Dedifferentiated amniotic fluid mesenchymal stem cell (primary cell): Measurements from ENCODE around the gene RGS11.

Experiments
- DNase-seq: peaks from one replicate; pipeline ENCODE4 v3.0.0-alpha.2; 2016; ENCODE audit errors: extremely low spot score

Gene RGS11

GRCh38 chr16:296806-297510, 21.2 kb upstream of the RGS11 start:
- DNase-seq, result no peak

- no peak for DNase-seq
Observed at GRCh38 chr16:296276-296675, 20.5 kb upstream of the RGS11 start.

DNA sequence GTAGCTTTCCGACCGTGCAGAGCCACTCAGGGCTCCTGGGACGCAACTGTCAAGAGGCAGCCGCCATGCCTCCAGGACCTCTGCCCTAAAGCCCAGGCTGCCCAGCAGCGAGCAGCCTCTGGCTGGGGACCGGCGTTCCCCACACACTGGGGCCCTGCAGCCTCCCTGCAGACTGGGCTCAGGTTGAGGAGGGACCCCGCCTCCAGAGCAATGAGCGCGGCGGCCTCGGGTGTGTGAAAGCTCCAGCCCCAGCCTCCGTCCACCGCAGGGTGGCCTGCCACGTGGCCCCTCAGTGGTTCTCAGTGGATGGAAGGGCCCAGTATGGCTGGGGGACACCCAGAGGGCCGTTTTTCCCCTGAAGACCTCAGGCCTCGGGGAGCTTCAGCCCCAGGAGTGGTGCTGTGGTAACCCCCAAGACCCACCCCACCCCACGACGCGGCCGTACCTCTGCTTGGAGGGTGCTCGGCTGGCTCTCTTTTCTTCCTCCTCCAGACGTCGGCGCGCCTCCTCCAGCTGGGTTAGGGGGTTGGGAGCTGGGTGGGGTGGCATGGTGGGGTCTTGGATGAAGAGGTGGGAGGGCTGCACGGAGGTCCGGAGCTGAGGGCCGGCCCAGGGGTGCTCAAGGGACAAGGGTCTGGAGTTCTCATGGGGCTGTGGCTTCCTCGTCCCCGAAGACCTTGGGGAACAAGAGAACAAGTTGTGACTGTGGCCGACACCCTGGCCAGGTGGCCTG, 17.5 kb upstream of the RGS11 start:
- no peak for DNase-seq

DNA sequence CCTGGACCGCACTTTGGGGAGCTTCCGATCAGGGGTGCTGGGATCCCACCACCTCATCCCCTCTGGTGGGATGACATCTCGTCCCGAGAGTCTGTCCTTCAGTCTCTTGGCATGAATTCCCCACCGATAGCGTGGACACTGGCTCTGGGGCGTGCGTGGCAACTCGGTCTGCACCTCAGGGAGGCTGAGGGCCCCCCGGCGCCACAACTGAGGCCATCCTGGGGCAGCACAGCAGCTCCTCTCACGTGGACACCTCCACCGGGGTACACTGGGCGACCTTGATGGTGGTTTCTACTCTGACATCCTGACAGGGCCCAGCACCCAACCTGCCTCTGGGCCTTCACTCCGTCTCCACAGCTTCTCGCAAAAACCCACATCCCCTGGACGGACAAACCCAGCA, 15.8 kb upstream of the RGS11 start:
- DNase-seq, result no peak

DNA sequence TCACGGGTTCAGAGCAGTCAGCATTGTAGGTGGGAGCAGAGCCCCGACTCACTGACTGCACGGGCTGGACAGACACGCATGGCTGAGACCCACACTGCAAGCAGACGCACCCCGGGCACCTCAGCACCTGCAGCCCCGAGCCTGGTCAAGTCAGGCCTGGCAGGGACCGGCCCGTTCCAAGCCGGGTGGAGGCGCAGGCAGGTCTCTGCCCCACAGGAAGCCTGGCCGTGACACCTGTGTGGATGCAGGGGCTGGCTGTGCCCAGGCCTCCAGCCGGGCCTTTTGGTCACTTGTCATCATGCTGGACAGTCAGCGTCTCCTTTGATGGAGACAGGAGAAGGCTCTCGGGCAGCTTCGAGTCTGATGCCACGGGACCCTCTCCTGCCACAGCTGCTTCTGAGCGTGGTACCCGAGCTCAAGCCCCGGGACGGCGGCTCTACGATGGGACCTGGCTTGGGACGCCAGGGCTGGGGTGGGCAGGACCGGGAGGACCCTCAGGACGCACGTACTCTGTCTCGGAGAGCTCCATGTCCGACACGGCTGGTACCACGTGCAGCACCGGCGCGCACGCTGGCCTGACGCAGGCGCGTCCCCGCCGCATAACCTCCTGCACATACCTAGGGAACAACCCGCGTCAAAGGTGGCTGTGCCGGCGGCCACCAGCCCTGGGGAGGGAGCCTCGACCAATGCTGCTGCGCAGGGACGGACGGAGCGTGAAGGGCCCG, 15.1 kb upstream of the RGS11 start:
- DNase-seq, result no peak

DNA sequence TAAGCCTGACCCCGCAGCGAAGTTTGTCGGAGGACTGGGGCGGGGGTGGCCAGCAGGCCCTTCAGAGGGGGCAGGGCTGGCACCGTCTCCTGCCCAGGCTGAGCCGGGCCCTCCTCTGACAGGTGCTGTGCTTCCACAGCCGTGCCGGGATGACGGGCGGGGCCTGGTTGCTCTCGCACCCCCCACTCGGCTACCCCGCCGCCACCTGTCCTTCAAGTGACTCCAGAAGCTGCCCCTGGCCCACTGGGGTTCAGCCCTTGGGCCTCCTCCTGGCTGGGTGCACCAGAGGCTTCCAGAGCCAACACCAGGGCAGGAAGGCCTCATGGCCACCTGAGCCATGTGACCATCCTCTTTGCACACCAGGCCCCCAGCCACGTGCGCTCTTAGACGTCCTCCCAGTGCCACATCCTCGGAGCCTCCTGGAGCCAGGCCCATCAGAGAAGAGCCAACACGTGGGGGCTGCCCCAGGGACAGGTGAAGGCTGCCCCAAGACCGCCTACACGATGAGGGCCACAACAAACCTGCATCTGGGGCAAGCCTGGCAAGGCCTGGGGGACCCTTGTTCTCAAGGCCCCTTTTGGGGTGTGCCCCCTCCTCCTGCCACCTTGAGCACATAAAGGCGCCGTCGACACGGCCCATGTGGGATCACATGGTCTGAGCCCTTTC, 14.4 kb upstream of the RGS11 start:
- DNase-seq, result no peak

- DNase-seq, result no peak
Observed at GRCh38 chr16:289395-289997, 13.8 kb upstream of the RGS11 start.

DNA sequence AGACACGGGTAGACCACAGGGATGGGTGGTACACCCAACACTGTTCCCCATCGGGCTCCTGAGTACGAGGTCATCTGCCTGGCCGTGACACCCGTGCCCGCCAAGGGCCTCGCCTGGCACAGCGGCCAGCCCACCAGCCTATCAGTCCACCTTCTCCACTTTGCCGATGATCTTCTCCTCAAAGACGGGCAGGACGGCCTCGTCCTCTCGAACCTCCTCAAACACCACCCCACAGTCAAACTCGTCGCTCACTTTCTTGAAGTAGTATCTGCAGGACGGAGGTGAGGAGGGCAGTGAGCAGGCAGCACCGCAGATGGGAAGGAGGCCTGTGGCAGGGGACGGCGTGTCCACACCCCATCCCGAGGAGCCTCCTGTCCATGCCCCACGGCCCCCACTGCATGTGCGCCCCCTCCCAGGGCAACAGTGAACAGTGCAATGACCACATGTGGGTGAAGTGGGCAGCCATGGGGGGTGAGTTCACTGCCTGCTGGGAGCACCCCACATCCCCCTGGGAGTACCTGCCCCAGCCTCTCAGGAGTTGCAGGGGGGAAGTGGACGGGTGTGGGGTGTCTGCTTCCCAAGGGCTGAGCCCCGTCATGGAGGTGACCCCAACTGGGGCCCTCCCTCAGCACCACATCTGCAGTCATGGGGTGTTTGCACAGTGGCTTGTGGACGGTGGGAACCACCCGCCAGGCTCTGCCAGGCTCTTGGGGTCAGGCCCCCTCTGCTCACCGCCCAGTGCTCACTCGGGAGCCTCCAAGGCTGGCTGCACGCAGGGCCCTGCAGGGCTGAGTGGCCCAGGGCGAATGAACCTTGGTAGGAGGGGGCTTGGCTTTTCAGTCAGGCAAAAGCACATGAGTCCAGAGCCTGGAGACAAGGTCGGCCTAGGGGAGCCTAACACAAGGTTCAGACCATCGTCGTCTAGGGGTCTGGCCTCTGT, 12.5 kb upstream of the RGS11 start:
- DNase-seq, result no peak

DNA sequence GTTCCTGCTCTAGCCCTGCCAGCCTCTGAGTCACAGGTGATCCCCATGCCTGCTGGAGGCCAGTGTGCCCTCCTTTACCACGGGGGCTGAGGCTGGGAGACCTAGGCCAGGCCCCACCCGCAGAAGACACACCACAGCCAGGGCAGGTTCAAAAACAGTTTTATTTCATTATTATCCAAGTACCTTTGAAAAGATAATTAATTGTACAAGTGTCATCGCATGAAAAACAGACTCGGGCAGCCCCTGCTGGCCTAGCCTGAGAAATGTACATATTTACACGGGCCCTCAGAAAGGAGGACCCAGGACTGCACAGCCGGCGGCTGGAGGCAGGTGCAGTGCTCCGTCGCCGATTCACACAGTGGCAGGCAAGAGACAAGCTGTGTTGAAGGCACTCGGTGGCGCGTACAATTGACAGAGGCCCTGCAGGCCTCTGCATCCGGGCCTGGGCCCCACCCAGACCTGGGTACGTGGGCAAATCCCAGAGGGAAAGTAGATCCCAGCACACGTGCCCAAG, 11.6 kb upstream of the RGS11 start:
- DNase-seq, result no peak

GRCh38 chr16:286491-287297, 10.9 kb upstream of the RGS11 start:
- no peak for DNase-seq

GRCh38 chr16:285146-286055, 9.7 kb upstream of the RGS11 start:
- DNase-seq, result no peak

GRCh38 chr16:284204-285120, 8.7 kb upstream of the RGS11 start:
- DNase-seq, result no peak

DNA sequence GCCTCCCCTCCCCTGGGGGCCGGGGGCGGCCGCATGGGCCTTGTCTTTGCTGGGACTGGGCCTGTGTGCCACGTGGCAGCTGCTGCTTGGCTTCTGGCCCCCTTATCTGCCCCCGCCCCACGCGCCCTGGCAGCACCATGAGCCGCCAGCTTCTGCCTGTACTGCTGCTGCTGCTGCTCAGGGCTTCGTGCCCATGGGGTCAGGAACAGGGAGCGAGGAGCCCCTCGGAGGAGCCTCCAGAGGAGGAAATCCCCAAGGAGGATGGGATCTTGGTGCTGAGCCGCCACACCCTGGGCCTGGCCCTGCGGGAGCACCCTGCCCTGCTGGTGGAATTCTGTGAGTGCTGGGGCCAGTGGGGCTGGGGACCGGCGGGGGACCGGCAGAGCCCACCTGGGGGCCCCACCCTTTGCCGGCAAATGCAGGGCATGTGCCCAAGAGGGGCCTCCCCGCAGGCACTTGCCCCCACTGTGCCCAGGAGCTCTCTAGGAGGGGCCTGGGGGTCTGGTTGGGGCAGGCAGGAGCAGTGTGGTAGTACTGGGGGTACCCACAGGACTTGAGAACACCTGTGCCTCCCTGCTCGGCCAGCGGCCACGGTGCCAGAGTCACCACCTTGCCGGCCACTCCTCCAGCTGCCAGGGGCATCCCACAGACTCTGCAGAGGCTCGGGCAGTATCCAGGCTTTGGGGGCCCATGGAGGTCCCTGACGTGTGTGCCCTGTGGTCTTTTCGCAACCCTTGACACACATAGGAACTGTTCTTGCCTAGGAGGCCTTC, 7.5 kb upstream of the RGS11 start, which contains the start of gene PDIA2:
PDIA2 (plus strand) TSS at position 132 of the 773 bp plus-strand sequence; CDS start at position 138, 6 bp downstream.
- no peak for DNase-seq

- no peak for DNase-seq
Observed at GRCh38 chr16:282491-282890, 6.7 kb upstream of the RGS11 start.

GRCh38 chr16:281660-282255, 6.0 kb upstream of the RGS11 start:
- no peak for DNase-seq

- DNase-seq, result no peak
Observed at GRCh38 chr16:280991-281659, 5.4 kb upstream of the RGS11 start.
